NCI-H226 (cell line): ENCODE data around the gene MST1.
"Not testable (repeated sequence)": the region's sequence is repeated elsewhere in the genome, so short reads cannot be mapped to it uniquely, and the experiment has no call there.

Experiments used
- DNase-seq: peaks from one replicate; pipeline ENCODE4 v3.0.0-alpha.2; 2015

The MST1 gene

GRCh38 chr3:49700453-49701128 lies 11.3 kb upstream of the MST1 start:
- DNase-seq = no peak

GRCh38 chr3:49700014-49700413 lies 10.7 kb upstream of the MST1 start:
- no peak for DNase-seq

GRCh38 chr3:49699281-49699979 lies 10.2 kb upstream of the MST1 start:
- DNase-seq = peak; percentile 78

- not testable (repeated sequence) for DNase-seq
These were observed 6.2 kb upstream of the MST1 start for GRCh38 chr3:49695350-49696015.

- DNase-seq = not testable (repeated sequence)
These were observed 5.3 kb upstream of the MST1 start for GRCh38 chr3:49694409-49695070.

GRCh38 chr3:49691481-49691880 lies 2.2 kb upstream of the MST1 start:
- not testable (repeated sequence) for DNase-seq

- DNase-seq = not testable (repeated sequence)
These were observed 1.6 kb upstream of the MST1 start for GRCh38 chr3:49690856-49691255.

GRCh38 chr3:49689908-49690624 lies 792 bp upstream of the MST1 start:
- not testable (repeated sequence) for DNase-seq

- not testable (repeated sequence) for DNase-seq
These were observed 782 bp downstream of the MST1 start for GRCh38 chr3:49688338-49689045.

- not testable (repeated sequence) for DNase-seq
These were observed 1.9 kb downstream of the MST1 start for GRCh38 chr3:49687424-49687795.

- DNase-seq = not testable (repeated sequence)
These were observed 2.4 kb downstream of the MST1 start for GRCh38 chr3:49686769-49687423.

- not testable (repeated sequence) for DNase-seq
These were observed 2.9 kb downstream of the MST1 start for GRCh38 chr3:49686346-49686745.

- DNase-seq = not testable (repeated sequence)
These were observed 3.4 kb downstream of the MST1 start for GRCh38 chr3:49685846-49686245.

- not testable (repeated sequence) for DNase-seq
These were observed 4.2 kb downstream of the MST1 start for GRCh38 chr3:49685103-49685502.

GRCh38 chr3:49684453-49684852 lies 4.8 kb downstream of the MST1 start:
- not testable (repeated sequence) for DNase-seq

- DNase-seq = peak; percentile 60
These were observed 6.1 kb downstream of the MST1 start for GRCh38 chr3:49683162-49683561.

GRCh38 chr3:49681543-49681942 lies 7.7 kb downstream of the MST1 start:
- no peak for DNase-seq

GRCh38 chr3:49681232-49681522 lies 8.1 kb downstream of the MST1 start:
- DNase-seq = no peak

- DNase-seq = no peak
These were observed 8.6 kb downstream of the MST1 start for GRCh38 chr3:49680493-49681231.

GRCh38 chr3:49675912-49676311 lies 13.4 kb downstream of the MST1 start:
- no peak for DNase-seq

- DNase-seq = no peak
These were observed 14.7 kb downstream of the MST1 start for GRCh38 chr3:49674497-49674983.
